GM18499 (cell line): ENCODE measurements around the gene FBXO3.

Experiments
- ATAC-seq: cut with Tn5 transposase; IDR thresholded peaks from one replicate; pipeline ENCODE4 v1.9.1; 2021; ENCODE audit warnings: moderate number of reproducible peaks; ENCODE audit not compliant: insufficient read depth, unreplicated experiment

Gene FBXO3

GRCh38 chr11:33773404-33773986 is 825 bp downstream of the FBXO3 start:
- peak; percentile 8 for ATAC-seq

GRCh38 chr11:33772870-33773269 is 1.4 kb downstream of the FBXO3 start:
- no peak for ATAC-seq

GRCh38 chr11:33772300-33772699 is 2.0 kb downstream of the FBXO3 start:
- ATAC-seq: no peak

- no peak for ATAC-seq
Observed at GRCh38 chr11:33770236-33770635, 4.1 kb downstream of the FBXO3 start.

- ATAC-seq: no peak
Observed at GRCh38 chr11:33769542-33769941, 4.8 kb downstream of the FBXO3 start.

- ATAC-seq: no peak
Observed at GRCh38 chr11:33767624-33768023, 6.7 kb downstream of the FBXO3 start.

GRCh38 chr11:33766085-33766484 is 8.2 kb downstream of the FBXO3 start:
- ATAC-seq: no peak

- ATAC-seq: no peak
Observed at GRCh38 chr11:33761471-33761870, 12.8 kb downstream of the FBXO3 start.

- ATAC-seq: peak; percentile 98
Observed at GRCh38 chr11:33753304-33753967, 20.9 kb downstream of the FBXO3 start.

- no peak for ATAC-seq
Observed at GRCh38 chr11:33751878-33752277, 22.4 kb downstream of the FBXO3 start.

GRCh38 chr11:33747979-33748378 is 26.3 kb downstream of the FBXO3 start:
- ATAC-seq: no peak

GRCh38 chr11:33743291-33743690 is 31.0 kb downstream of the FBXO3 start:
- ATAC-seq: no peak

GRCh38 chr11:33742249-33742851 is 32.0 kb downstream of the FBXO3 start:
- ATAC-seq: no peak

GRCh38 chr11:33741806-33742205 is 32.5 kb downstream of the FBXO3 start:
- no peak for ATAC-seq

GRCh38 chr11:33737362-33737821 is 36.9 kb downstream of the FBXO3 start:
- no peak for ATAC-seq

- ATAC-seq: no peak
Observed at GRCh38 chr11:33736148-33736812, 38.0 kb downstream of the FBXO3 start, which contains the start of gene CD59. TSS of gene CD59 (minus strand) at chr11:33736423. CDS start at chr11:33722445, 13,978 bp downstream.

GRCh38 chr11:33735271-33736147 is 38.8 kb downstream of the FBXO3 start:
- no peak for ATAC-seq

GRCh38 chr11:33734441-33735270 is 39.7 kb downstream of the FBXO3 start:
- ATAC-seq: no peak

GRCh38 chr11:33733980-33734379 is 40.3 kb downstream of the FBXO3 start:
- no peak for ATAC-seq
